ENCODE measurements around the gene ECE1. TPM values are rescaled to one million over a fixed set of nuclear protein-coding genes. Genes with fewer than 3 reads are reported as not detected.

Gene ECE1
- total and polyA plus RNA-seq, 9 of the 15 experiments (the other 6 are each of a cell fraction or from before 2014, with no cell fraction given): 0.56 to 34.8 (median 11.0) TPM

DNA sequence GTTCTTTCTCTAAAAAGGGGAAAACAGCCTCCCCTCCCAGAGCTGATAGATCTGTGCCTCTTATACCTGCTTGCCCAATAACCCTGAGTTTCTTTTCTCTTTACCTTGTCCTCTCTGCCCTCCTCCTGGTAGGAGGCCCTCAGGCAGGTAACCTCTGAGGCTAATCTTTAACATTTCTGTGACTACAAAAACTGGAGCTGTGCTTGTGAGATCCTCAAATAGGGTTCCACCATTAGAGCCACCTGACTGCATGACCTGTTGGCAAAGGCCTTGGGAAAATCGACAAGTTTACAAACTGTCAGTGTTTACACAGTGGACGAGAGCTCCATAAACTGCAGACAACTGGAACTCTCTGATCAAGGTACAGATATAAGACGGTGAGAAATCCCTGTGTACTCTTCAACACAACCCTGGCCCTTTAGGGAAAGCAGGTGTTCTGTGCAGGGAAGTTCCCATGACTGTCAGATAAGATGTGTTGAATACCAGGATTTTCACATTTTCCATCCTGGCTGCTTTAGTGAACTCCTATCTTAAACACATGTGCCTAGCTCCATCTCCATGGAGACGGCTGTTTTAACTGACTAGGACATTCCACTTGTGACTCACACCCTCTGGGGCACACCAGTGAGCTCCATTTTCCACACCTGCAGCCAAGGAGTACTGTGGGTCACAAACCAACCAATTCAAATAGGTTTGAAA lies 38.3 kb downstream of the ECE1 start:
- H3K4me2 ChIP-seq (ENCODE audit: insufficient read depth, low read length): no peak overlapping the region
- 0 out of 3 replicates have a peak, but pooled peaks cover 6% of the 10 kb centered on the region for H3K36me3 ChIP-seq (ENCODE audit: control insufficient read depth, insufficient read depth, low read length)
- POLR2A ChIA-PET: interaction anchor here (0.7 to 2.5 kb wide), 4 partner anchors 8 to 109 kb away, joined by 3 to 15 read pairs (median 4); no protein-coding TSS in a partner anchor
- WGBS (ENCODE audit: insufficient coverage, low coverage, missing lambda C conversion rate): 39% methylated on average over 4 of the region's 4 CpGs
- ATAC-seq (no peak), FAIRE-seq (peak; percentile 23), DNase-seq (ENCODE audit: extremely low read depth in 1 of 4, low spot score in 3 of 4) (peak in 1 of 4 experiments; percentile 38)
- H3K27me3 ChIP-seq (ENCODE audit: control insufficient read depth in 2 of 2, insufficient read depth in 2 of 2, low read length in 2 of 2): no peaks in the 10 kb centered on the region
- no peak overlapping the region for H3K27ac ChIP-seq (ENCODE audit: extremely low read depth, low read depth, low read length)
- no TSS peak for BruUV-seq (replicated peaks)
- no peak overlapping the region for H3K4me3 ChIP-seq
- no peak overlapping the region for H3K9ac ChIP-seq (ENCODE audit: insufficient read depth in 1 of 2, low read depth in 2 of 2, low read length in 2 of 2)
- intact Hi-C loops (cut with micrococcal nuclease): no loop called here
- H3K4me1 ChIP-seq (replicated peaks in 1 of 2; ENCODE audit: control insufficient read depth in 2 of 2, insufficient read depth in 2 of 2, low read length in 2 of 2): 0 out of 5 replicates have a peak, but pooled peaks cover 0 to 3% of the 10 kb centered on the region in 2 experiments
- no peak overlapping the region for H2AFZ ChIP-seq (ENCODE audit: low read depth, low read length)
- peaks cover 12% of the 10 kb centered on the region for H4K20me1 ChIP-seq (replicated peaks; ENCODE audit: control insufficient read depth, insufficient read depth, low read length)
- no peaks in the 10 kb centered on the region for H3K79me2 ChIP-seq (ENCODE audit: control insufficient read depth, insufficient read depth, low read length)
- no peaks in the 10 kb centered on the region for H3K9me1 ChIP-seq (ENCODE audit: control insufficient read depth, insufficient read depth, low read length)
- in situ Hi-C loops (cut with MboI): loop anchor here (10.0 kb wide), 2 partner anchors 223 to 403 kb away; no protein-coding TSS in a partner anchor
- H3K9me3 ChIP-seq (replicated peaks; ENCODE audit: control insufficient read depth, insufficient read depth, low read depth, low read length): no peaks in the 10 kb centered on the region
- CTCF ChIA-PET (ENCODE audit: low intra/inter-chr PET ratio): interaction anchor here (1.1 kb wide), 1 partner anchor 117 kb away, joined by 7 read pairs; no protein-coding TSS in a partner anchor
- TF ChIP-seq TBL1XR1 (IDR thresholded peaks at IDR 0.05; ENCODE audit: low read length in 2 of 2): no peak
- TF ChIP-seq FOSL1 (tag; conservative IDR thresholded peaks at IDR 0.05): peak; percentile 83
- no peak for TF ChIP-seq ARID2 (IDR thresholded peaks at IDR 0.05)
- TF ChIP-seq PHF21A (IDR thresholded peaks at IDR 0.05; ENCODE audit: borderline replicate concordance, low read depth): no peak
- TF ChIP-seq, protein P1, sequence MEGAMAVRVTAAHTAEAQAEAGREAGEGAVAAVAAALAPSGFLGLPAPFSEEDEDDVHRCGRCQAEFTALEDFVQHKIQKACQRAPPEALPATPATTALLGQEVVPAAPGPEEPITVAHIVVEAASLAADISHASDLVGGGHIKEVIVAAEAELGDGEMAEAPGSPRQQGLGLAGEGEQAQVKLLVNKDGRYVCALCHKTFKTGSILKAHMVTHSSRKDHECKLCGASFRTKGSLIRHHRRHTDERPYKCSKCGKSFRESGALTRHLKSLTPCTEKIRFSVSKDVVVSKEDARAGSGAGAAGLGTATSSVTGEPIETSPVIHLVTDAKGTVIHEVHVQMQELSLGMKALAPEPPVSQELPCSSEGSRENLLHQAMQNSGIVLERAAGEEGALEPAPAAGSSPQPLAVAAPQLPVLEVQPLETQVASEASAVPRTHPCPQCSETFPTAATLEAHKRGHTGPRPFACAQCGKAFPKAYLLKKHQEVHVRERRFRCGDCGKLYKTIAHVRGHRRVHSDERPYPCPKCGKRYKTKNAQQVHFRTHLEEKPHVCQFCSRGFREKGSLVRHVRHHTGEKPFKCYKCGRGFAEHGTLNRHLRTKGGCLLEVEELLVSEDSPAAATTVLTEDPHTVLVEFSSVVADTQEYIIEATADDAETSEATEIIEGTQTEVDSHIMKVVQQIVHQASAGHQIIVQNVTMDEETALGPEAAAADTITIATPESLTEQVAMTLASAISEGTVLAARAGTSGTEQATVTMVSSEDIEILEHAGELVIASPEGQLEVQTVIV (CRISPR knock-in tag; IDR thresholded peaks at IDR 0.05; ENCODE audit: borderline replicate concordance): no peak
- TF ChIP-seq ZNF583 (CRISPR knock-in tag; IDR thresholded peaks at IDR 0.05): no peak
- TF ChIP-seq U2AF1 (optimal IDR thresholded peaks at IDR 0.05; ENCODE audit: low read depth, low read length): no peak
- TF ChIP-seq MAFF (IDR thresholded peaks at IDR 0.05; ENCODE audit: low read length): no peak
- TF ChIP-seq, protein P2, sequence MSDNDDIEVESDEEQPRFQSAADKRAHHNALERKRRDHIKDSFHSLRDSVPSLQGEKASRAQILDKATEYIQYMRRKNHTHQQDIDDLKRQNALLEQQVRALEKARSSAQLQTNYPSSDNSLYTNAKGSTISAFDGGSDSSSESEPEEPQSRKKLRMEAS (CRISPR knock-in tag; IDR thresholded peaks at IDR 0.05): no peak
- 0 out of 2 replicates have a peak, but pooled peaks have one; percentile 23 for TF ChIP-seq BHLHE40 (IDR thresholded peaks at IDR 0.05; ENCODE audit: low read length)
- TF ChIP-seq, protein P3, sequence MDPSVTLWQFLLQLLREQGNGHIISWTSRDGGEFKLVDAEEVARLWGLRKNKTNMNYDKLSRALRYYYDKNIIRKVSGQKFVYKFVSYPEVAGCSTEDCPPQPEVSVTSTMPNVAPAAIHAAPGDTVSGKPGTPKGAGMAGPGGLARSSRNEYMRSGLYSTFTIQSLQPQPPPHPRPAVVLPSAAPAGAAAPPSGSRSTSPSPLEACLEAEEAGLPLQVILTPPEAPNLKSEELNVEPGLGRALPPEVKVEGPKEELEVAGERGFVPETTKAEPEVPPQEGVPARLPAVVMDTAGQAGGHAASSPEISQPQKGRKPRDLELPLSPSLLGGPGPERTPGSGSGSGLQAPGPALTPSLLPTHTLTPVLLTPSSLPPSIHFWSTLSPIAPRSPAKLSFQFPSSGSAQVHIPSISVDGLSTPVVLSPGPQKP (CRISPR knock-in tag; IDR thresholded peaks at IDR 0.05): 0 out of 2 replicates have a peak, but pooled peaks have one; percentile 38
- TF ChIP-seq JUND (IDR thresholded peaks at IDR 0.05; ENCODE audit: borderline replicate concordance, low read depth, low read length): peak; percentile 20; the same call in 1 of the 2 replicates
- no peak for TF ChIP-seq JUND (tag; IDR thresholded peaks at IDR 0.05; ENCODE audit: borderline replicate concordance, low read depth, low read length)
- TF ChIP-seq FOXJ2 (tag; IDR thresholded peaks at IDR 0.05): peak; percentile 86
- TF ChIP-seq, protein P4, sequence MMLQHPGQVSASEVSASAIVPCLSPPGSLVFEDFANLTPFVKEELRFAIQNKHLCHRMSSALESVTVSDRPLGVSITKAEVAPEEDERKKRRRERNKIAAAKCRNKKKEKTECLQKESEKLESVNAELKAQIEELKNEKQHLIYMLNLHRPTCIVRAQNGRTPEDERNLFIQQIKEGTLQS (IDR thresholded peaks at IDR 0.05): peak; percentile 27; the same call in 1 of the 2 replicates
- TF ChIP-seq, protein P4 (CRISPR knock-in tag; conservative IDR thresholded peaks at IDR 0.05): no peak
- peak in 1 of 2 experiments; percentile 60; a peak in 1 of 4 replicates for TF ChIP-seq FOXA3 (CRISPR knock-in tag; conservative IDR thresholded peaks at IDR 0.05 in 1 of 2, IDR thresholded peaks at IDR 0.05 in 1 of 2)
